GM12865 (cell line): Measurements from ENCODE around the gene CEP131.

ENCODE experiments used
- DNase-seq: peaks from one replicate; pipeline ENCODE4 v3.0.0; 2010; ENCODE audit warnings: low read depth
- H3K4me3 ChIP-seq: 2 replicates; pipeline ENCODE4 v1.5.1; 2011; ENCODE audit warnings: mild to moderate bottlenecking, low read depth, low read length, control low read depth
- CTCF ChIP-seq: IDR thresholded peaks from 2 replicates; pipeline ENCODE4 v1.5.1; 2011; ENCODE audit warnings: low read length, control low read depth, low read depth, inconsistent platforms; ENCODE audit not compliant: insufficient read depth; ENCODE audit errors: missing control alignments

The CEP131 gene

DNA sequence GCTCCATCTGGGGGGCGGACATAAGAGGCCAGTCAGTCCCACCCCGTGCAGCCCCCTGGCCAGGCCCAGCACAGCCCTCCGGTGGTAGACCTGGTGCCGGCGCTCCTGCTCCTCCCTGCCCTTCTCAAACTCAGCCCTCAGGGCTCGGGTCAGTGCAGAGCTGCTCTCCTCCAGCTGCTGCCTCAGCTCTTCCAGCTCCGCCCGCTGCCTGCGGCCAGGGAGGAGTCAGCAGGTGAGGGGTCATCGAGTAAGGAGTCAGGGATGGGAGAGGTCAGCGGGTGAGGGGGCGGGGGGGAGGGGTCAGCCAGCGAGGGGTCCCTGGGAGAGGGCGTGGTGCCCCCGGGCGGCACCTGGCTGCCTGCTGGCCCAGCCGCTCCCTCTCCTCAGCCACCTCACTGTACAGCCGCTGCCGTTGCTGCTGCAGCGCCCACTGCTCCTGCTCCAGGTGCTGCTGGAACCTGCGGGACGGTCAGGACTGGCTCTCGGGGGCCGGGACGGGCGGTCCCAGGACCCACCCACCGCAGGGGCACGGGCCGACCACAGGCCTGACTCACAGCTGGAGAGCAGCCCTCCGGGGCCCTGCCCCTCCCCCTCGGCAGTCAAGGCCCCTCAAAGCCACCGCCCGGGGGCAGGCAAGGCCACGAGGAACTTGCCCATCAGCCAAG is 30.2 kb downstream of the CEP131 start:
- no peak overlapping the region for H3K4me3 ChIP-seq
- DNase-seq, result no peak
- no peak for TF ChIP-seq CTCF

GRCh38 chr17:81191646-81192045 is 31.1 kb downstream of the CEP131 start:
- TF ChIP-seq CTCF, result no peak
- DNase-seq, result no peak

GRCh38 chr17:81191116-81191515 is 31.6 kb downstream of the CEP131 start:
- DNase-seq, result no peak
- no peak overlapping the region for H3K4me3 ChIP-seq
- TF ChIP-seq CTCF, result no peak

More at GRCh38 chr17:81191646-81192045, 31.1 kb downstream of the CEP131 start:
- no peak overlapping the region for H3K4me3 ChIP-seq

GRCh38 chr17:81190591-81190990 is 32.2 kb downstream of the CEP131 start:
- no peak overlapping the region for H3K4me3 ChIP-seq
- no peak for DNase-seq
- no peak for TF ChIP-seq CTCF

GRCh38 chr17:81189670-81190530 is 32.9 kb downstream of the CEP131 start:
- TF ChIP-seq CTCF, result no peak
- DNase-seq, result no peak
- no peak overlapping the region for H3K4me3 ChIP-seq

- no peak for DNase-seq
- TF ChIP-seq CTCF, result no peak
- no peak overlapping the region for H3K4me3 ChIP-seq
These were observed 33.7 kb downstream of the CEP131 start for GRCh38 chr17:81189016-81189415.

DNA sequence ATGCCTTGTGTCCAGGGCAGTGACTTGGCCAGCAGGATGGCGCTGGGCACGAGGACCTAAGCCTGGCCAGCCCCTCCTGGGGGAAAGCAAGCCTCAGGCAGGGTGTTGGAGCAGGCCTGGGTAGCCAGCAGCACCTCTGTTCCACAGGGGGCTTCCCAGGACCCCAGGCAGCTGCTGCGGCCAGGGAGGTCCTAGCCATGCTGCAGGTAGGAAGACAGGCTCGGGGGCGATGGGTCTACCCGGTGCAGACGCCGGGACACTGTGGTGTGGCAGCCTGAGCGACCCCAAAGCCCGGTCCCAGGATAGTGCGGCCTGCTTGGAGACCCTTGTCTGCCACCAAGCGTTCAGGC is 34.3 kb downstream of the CEP131 start:
- no peak for DNase-seq
- no peak for TF ChIP-seq CTCF
- no peak overlapping the region for H3K4me3 ChIP-seq
